HG03565 (cell line): Measurements from ENCODE around the gene TBC1D22A.

Experiments used
- ATAC-seq: cut with Tn5 transposase; IDR thresholded peaks from one replicate; pipeline ENCODE4 v1.9.1; 2021; ENCODE audit warnings: mild to moderate bottlenecking, moderate library complexity; ENCODE audit not compliant: unreplicated experiment

The TBC1D22A gene

GRCh38 chr22:46876357-46876934 lies 114.0 kb downstream of the TBC1D22A start:
- ATAC-seq = no peak

- no peak for ATAC-seq
Measured at GRCh38 chr22:46878191-46878948, 115.9 kb downstream of the TBC1D22A start.

GRCh38 chr22:46879083-46879482 lies 116.6 kb downstream of the TBC1D22A start:
- no peak for ATAC-seq

- ATAC-seq = no peak
Measured at GRCh38 chr22:46881373-46882118, 119.1 kb downstream of the TBC1D22A start.

GRCh38 chr22:46883092-46883910 lies 120.9 kb downstream of the TBC1D22A start:
- no peak for ATAC-seq

GRCh38 chr22:46884365-46884764 lies 121.9 kb downstream of the TBC1D22A start:
- no peak for ATAC-seq

- no peak for ATAC-seq
Measured at GRCh38 chr22:46887978-46888377, 125.5 kb downstream of the TBC1D22A start.

- ATAC-seq = no peak
Measured at GRCh38 chr22:46890819-46891218, 128.4 kb downstream of the TBC1D22A start.

- no peak for ATAC-seq
Measured at GRCh38 chr22:46891382-46891951, 129.0 kb downstream of the TBC1D22A start.

GRCh38 chr22:46892866-46893265 lies 130.4 kb downstream of the TBC1D22A start:
- ATAC-seq = no peak

- ATAC-seq = no peak
Measured at GRCh38 chr22:46893281-46894020, 131.0 kb downstream of the TBC1D22A start.

GRCh38 chr22:46894081-46894671 lies 131.7 kb downstream of the TBC1D22A start:
- no peak for ATAC-seq

GRCh38 chr22:46894851-46895640 lies 132.6 kb downstream of the TBC1D22A start:
- ATAC-seq = no peak

GRCh38 chr22:46895753-46896152 lies 133.3 kb downstream of the TBC1D22A start:
- no peak for ATAC-seq

GRCh38 chr22:46896166-46896565 lies 133.7 kb downstream of the TBC1D22A start:
- ATAC-seq = no peak

GRCh38 chr22:46896568-46897245 lies 134.3 kb downstream of the TBC1D22A start:
- ATAC-seq = no peak

- ATAC-seq = no peak
Measured at GRCh38 chr22:46897246-46897623, 134.8 kb downstream of the TBC1D22A start.

GRCh38 chr22:46900549-46900948 lies 138.1 kb downstream of the TBC1D22A start:
- ATAC-seq = no peak
